Liver (tissue), 9 donors: ENCODE results near the gene GATA1. TPM values are rescaled to one million over a fixed set of nuclear protein-coding genes. Genes with fewer than 3 reads are reported as not detected.
A peak's percentile ranks its signal among the peaks of the same experiment; 100 is the strongest.
"Not testable (repeated sequence)": the region's sequence is repeated elsewhere in the genome, so short reads cannot be mapped to it uniquely, and the experiment has no call there.

Experiments
- DNase-seq: peaks from one replicate; pipeline ENCODE4 v3.0.0-alpha.2; 2017; ENCODE audit warnings: low spot score
- H3K27ac ChIP-seq, 2 donors: one replicate each; pipeline ENCODE4 v1.7.0; 2013; ENCODE audit warnings: inconsistent platforms in 2 of 2, low read length in 2 of 2, control low read depth in 1 of 2, low read depth in 1 of 2, mild to moderate bottlenecking in 1 of 2
- H3K27me3 ChIP-seq, 4 donors: one replicate each; pipeline versions ENCODE4 v1.6.1 to v1.7.0; 2013; ENCODE audit warnings: low read length in 3 of 4, inconsistent platforms in 1 of 4, mild to moderate bottlenecking in 1 of 4, moderate library complexity in 1 of 4; ENCODE audit not compliant: control insufficient read depth in 4 of 4, insufficient read depth in 4 of 4
- H3K36me3 ChIP-seq, 4 donors: one replicate each; pipeline versions ENCODE4 v1.6.1 to v1.7.0; 2013; ENCODE audit warnings: low read length in 3 of 4, mild to moderate bottlenecking in 3 of 4, low read depth in 1 of 4, moderate library complexity in 1 of 4; ENCODE audit not compliant: control insufficient read depth in 4 of 4, insufficient read depth in 3 of 4
- H3K4me1 ChIP-seq, 4 donors: one replicate each; pipeline versions ENCODE4 v1.6.1 to v1.7.0; 2013; ENCODE audit warnings: low read length in 3 of 4, mild to moderate bottlenecking in 3 of 4, moderate library complexity in 1 of 4; ENCODE audit not compliant: control insufficient read depth in 4 of 4, insufficient read depth in 4 of 4
- H3K4me3 ChIP-seq, 3 donors: one replicate each; pipeline versions ENCODE4 v1.6.1 to v1.7.0; 2013; ENCODE audit warnings: low read length in 3 of 3, control low read depth in 1 of 3, low read depth in 1 of 3, mild to moderate bottlenecking in 1 of 3
- H3K9ac ChIP-seq, 2 donors: one replicate each; pipeline ENCODE4 v1.7.0; 2013; ENCODE audit warnings: low read length in 2 of 2, mild to moderate bottlenecking in 2 of 2, moderate library complexity in 2 of 2, control low read depth in 1 of 2, low read depth in 1 of 2
- H3K9me3 ChIP-seq, 4 donors: one replicate each; pipeline versions ENCODE4 v1.6.1 to v1.7.0; 2013; ENCODE audit warnings: low read length in 3 of 4; ENCODE audit not compliant: control insufficient read depth in 4 of 4
- FOXA1 ChIP-seq: IDR thresholded peaks from 2 replicates; pipeline ENCODE4 v1.6.1; 2016; ENCODE audit warnings: antibody characterized with exemption
- GABPA ChIP-seq, 2 donors: IDR thresholded peaks in 1 of 2; conservative IDR thresholded peaks in 1 of 2; 2 replicates each; pipeline ENCODE4 v1.6.1; 2016; ENCODE audit warnings: antibody characterized with exemption in 2 of 2, mild to moderate bottlenecking in 1 of 2, moderate library complexity in 1 of 2
- HNF4A ChIP-seq, 2 donors: conservative IDR thresholded peaks; 2 replicates each; pipeline ENCODE4 v1.6.1; 2016; ENCODE audit warnings: antibody characterized with exemption in 2 of 2, mild to moderate bottlenecking in 2 of 2
- HNF4G ChIP-seq: IDR thresholded peaks from 2 replicates; pipeline ENCODE4 v1.6.1; 2016; ENCODE audit warnings: antibody characterized with exemption
- JUND ChIP-seq, 2 donors: IDR thresholded peaks; 2 replicates each; pipeline ENCODE4 v1.6.1; 2016; ENCODE audit warnings: antibody characterized with exemption in 2 of 2
- NR2F2 ChIP-seq: IDR thresholded peaks from 2 replicates; pipeline ENCODE4 v1.6.1; 2016; ENCODE audit warnings: antibody characterized with exemption
- RXRA ChIP-seq, 2 donors: IDR thresholded peaks; 2 replicates each; pipeline ENCODE4 v1.6.1; 2017 to 2018; ENCODE audit warnings: antibody characterized with exemption in 2 of 2, mild to moderate bottlenecking in 1 of 2
- YY1 ChIP-seq: IDR thresholded peaks from 2 replicates; pipeline ENCODE4 v1.6.1; 2016; ENCODE audit warnings: antibody characterized with exemption, mild to moderate bottlenecking
- WGBS: extraction: QIAGEN DNeasy Blood & Tissue Kit; methylation state at CpG from one replicate; pipeline ENCODE4 v1.1.7; 2013; 5-methylcytosine and 5-hydroxymethylcytosine counted together
- polyA plus RNA-seq, 2 donors: library from polyadenylated mRNA; stranded (reverse) in 1 of 2; unstranded in 1 of 2; fragments of 200-250 nt in 1 of 2; fragments of >200 nt in 1 of 2; fragmentation: Nextera tagmentation in 1 of 2; extraction: Ambion mirVana in 1 of 2; gene quantifications; one replicate each; pipeline versions ENCODE4 v1.2.1 to v1.2.3, GENCODE V29; 2013 to 2015
- total RNA-seq, 2 donors: library from RNA; depleted of rRNA; stranded (reverse); fragments of >200 nt; gene quantifications; one replicate each; pipeline ENCODE4 v1.2.3, GENCODE V29; 2014
- TF ChIP-seq, protein P1 (sequence below): IDR thresholded peaks from 2 replicates; pipeline ENCODE4 v1.6.1; 2016; ENCODE audit warnings: antibody characterized with exemption
- TF ChIP-seq, protein P2 (sequence below): fragments of 150-350 bp; IDR thresholded peaks from 2 replicates; pipeline ENCODE4 v1.5.1; 2017; ENCODE audit warnings: improper control_type of control experiment, low read depth, low read length; ENCODE audit not compliant: missing input control
- TF ChIP-seq, protein P3 (sequence below): IDR thresholded peaks from 2 replicates; pipeline ENCODE4 v1.6.1; 2016; ENCODE audit warnings: antibody characterized with exemption
- TF ChIP-seq, protein P4 (sequence below): IDR thresholded peaks from 2 replicates; pipeline ENCODE4 v1.6.1; 2016; ENCODE audit warnings: antibody characterized with exemption
- donor health status: healthy.
- donor health status: healthy.
- donor health status: healthy.
- donor health status: healthy.
- donor health status: healthy.

GATA1 gene
- total and polyA plus RNA-seq, 4 donors = 0.05 to 39.9 TPM; not detected in 2

DNA sequence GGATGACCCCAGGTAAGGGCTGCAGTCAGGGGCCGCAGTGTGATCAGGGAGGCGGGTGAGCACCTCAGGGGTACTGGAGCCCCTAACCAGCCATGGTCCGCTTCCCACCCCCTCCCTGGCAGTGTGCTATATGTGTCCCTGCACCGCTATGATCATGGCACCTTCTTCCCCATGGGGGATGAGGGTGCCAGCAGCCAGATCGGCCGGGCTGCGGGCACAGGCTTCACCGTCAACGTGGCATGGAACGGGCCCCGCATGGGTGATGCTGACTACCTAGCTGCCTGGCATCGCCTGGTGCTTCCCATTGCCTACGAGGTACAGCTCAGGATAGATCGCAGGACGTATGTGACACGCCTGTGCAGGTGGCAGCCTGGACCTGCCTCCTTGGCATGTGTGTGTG is 31.7 kb downstream of the GATA1 start:
- 98% methylated on average over 16 of the region's 16 CpGs for WGBS
- DNase-seq = no peak
- TF ChIP-seq HNF4G = no peak
- TF ChIP-seq, protein P1, sequence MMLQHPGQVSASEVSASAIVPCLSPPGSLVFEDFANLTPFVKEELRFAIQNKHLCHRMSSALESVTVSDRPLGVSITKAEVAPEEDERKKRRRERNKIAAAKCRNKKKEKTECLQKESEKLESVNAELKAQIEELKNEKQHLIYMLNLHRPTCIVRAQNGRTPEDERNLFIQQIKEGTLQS = no peak
- no peaks in the 10 kb centered on the region for H3K27me3 ChIP-seq
- no peak overlapping the region for H3K4me3 ChIP-seq
- H3K9ac ChIP-seq = no peak overlapping the region
- peaks cover 0 to 5% (median 1%) of the 10 kb centered on the region in 4 donors for H3K4me1 ChIP-seq
- no peak overlapping the region for H3K27ac ChIP-seq
- peaks cover 12 to 71% (median 17%) of the 10 kb centered on the region in 4 donors for H3K36me3 ChIP-seq
- no peaks in the 10 kb centered on the region for H3K9me3 ChIP-seq

DNA sequence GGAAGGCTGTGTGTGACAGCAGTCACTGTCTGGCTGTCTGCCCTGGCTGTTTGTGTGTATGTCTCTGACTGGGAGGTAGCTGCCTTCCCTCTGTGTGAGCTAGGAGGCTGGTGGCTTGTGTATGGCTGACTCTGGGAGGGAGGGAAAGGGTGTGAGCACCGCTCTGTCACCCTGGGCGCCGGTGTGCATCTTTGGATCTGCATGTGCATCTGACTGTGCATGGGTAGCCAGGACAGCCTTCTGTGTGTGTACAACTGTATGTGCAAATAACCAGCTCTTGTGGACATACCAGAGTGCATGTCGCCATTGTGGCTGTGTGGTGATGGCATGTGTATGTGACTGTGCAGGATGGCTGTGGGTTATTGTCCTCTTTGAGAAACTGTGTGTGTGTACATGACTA is 32.5 kb downstream of the GATA1 start:
- Histone ChIP-seq H3K27ac (no peak overlapping the region), H3K27me3 (no peaks in the 10 kb centered on the region), H3K9me3 (no peaks in the 10 kb centered on the region), H3K4me3 (no peak overlapping the region), H3K9ac (no peak overlapping the region), H3K36me3 (peaks cover 12 to 75% (median 21%) of the 10 kb centered on the region in 4 donors), H3K4me1 (peaks cover 0 to 5% (median 1%) of the 10 kb centered on the region in 4 donors)
- DNase-seq = no peak
- WGBS = over 99% methylated on average over 4 of the region's 4 CpGs
- TF ChIP-seq NR2F2 (no peak), RXRA (IDR thresholded peaks at IDR 0.05) (no peak)
- TF ChIP-seq, protein P2, sequence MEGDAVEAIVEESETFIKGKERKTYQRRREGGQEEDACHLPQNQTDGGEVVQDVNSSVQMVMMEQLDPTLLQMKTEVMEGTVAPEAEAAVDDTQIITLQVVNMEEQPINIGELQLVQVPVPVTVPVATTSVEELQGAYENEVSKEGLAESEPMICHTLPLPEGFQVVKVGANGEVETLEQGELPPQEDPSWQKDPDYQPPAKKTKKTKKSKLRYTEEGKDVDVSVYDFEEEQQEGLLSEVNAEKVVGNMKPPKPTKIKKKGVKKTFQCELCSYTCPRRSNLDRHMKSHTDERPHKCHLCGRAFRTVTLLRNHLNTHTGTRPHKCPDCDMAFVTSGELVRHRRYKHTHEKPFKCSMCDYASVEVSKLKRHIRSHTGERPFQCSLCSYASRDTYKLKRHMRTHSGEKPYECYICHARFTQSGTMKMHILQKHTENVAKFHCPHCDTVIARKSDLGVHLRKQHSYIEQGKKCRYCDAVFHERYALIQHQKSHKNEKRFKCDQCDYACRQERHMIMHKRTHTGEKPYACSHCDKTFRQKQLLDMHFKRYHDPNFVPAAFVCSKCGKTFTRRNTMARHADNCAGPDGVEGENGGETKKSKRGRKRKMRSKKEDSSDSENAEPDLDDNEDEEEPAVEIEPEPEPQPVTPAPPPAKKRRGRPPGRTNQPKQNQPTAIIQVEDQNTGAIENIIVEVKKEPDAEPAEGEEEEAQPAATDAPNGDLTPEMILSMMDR = no peak

DNA sequence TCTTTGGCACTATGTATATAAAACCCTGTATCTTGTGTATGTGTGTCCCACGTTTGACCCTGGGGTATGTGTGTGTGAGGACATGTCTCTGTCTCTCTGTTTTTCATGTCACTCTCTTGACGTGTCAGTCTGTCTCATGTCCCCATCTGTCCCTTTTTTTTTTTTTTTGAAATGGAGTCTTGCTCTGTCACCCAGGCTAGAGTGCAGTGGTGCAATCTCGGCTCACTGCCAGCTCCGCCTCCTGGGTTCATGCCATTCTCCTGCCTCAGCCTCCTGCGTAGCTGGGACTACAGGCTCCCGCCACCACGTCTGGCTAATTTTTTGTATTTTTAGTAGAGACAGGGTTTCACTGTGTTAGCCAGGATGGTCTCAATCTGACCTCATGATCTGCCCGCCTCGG is 33.0 kb downstream of the GATA1 start:
- WGBS = 66% methylated on average over 9 of the region's 9 CpGs
- not testable (repeated sequence) for DNase-seq, H3K27me3 ChIP-seq, H3K9me3 ChIP-seq, H3K4me1 ChIP-seq, H3K9ac ChIP-seq, H3K27ac ChIP-seq, H3K4me3 ChIP-seq
- H3K36me3 ChIP-seq = peaks cover 12 to 80% (median 23%) of the 10 kb centered on the region in 4 donors
- TF ChIP-seq HNF4A (conservative IDR thresholded peaks at IDR 0.05) = peak in 1 of 2 donors; percentile 4

DNA sequence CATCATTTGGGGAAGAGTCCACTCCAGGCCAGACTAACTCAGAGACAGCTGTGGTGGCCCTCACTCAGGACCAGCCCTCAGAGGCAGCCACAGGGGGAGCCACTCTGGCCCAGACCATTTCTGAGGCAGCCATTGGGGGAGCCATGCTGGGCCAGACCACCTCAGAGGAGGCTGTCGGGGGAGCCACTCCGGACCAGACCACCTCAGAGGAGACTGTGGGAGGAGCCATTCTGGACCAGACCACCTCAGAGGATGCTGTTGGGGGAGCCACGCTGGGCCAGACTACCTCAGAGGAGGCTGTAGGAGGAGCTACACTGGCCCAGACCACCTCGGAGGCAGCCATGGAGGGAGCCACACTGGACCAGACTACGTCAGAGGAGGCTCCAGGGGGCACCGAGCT is 36.7 kb downstream of the GATA1 start:
- Histone ChIP-seq H3K4me1 (peaks cover 0 to 5% (median 1%) of the 10 kb centered on the region in 4 donors), H3K9ac (no peak overlapping the region), H3K9me3 (peaks cover 0 to 2% (median 0%) of the 10 kb centered on the region in 4 donors), H3K27me3 (no peaks in the 10 kb centered on the region), H3K36me3 (peaks cover 8 to 57% (median 21%) of the 10 kb centered on the region in 4 donors), H3K27ac (no peak overlapping the region), H3K4me3 (no peak overlapping the region)
- DNase-seq = no peak
- TF ChIP-seq HNF4A (conservative IDR thresholded peaks at IDR 0.05) (no peak), RXRA (IDR thresholded peaks at IDR 0.05) (no peak), FOXA1 (no peak), YY1 (no peak), JUND (IDR thresholded peaks at IDR 0.05) (no peak), GABPA (IDR thresholded peaks at IDR 0.05 in 1 of 2, conservative IDR thresholded peaks at IDR 0.05 in 1 of 2) (no peak)
- TF ChIP-seq, protein P3, sequence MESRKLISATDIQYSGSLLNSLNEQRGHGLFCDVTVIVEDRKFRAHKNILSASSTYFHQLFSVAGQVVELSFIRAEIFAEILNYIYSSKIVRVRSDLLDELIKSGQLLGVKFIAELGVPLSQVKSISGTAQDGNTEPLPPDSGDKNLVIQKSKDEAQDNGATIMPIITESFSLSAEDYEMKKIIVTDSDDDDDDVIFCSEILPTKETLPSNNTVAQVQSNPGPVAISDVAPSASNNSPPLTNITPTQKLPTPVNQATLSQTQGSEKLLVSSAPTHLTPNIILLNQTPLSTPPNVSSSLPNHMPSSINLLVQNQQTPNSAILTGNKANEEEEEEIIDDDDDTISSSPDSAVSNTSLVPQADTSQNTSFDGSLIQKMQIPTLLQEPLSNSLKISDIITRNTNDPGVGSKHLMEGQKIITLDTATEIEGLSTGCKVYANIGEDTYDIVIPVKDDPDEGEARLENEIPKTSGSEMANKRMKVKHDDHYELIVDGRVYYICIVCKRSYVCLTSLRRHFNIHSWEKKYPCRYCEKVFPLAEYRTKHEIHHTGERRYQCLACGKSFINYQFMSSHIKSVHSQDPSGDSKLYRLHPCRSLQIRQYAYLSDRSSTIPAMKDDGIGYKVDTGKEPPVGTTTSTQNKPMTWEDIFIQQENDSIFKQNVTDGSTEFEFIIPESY = no peak
- TF ChIP-seq, protein P4, sequence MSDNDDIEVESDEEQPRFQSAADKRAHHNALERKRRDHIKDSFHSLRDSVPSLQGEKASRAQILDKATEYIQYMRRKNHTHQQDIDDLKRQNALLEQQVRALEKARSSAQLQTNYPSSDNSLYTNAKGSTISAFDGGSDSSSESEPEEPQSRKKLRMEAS = no peak
- 91% methylated on average over 6 of the region's 6 CpGs for WGBS
